GM03348 (cell line): ENCODE results near the gene TMEM190.
A peak's percentile ranks its signal among the peaks of the same experiment; 100 is the strongest.

Source experiments
- DNase-seq: peaks from one replicate; pipeline ENCODE4 v3.0.0; 2012; ENCODE audit warnings: low spot score

Gene TMEM190

DNA sequence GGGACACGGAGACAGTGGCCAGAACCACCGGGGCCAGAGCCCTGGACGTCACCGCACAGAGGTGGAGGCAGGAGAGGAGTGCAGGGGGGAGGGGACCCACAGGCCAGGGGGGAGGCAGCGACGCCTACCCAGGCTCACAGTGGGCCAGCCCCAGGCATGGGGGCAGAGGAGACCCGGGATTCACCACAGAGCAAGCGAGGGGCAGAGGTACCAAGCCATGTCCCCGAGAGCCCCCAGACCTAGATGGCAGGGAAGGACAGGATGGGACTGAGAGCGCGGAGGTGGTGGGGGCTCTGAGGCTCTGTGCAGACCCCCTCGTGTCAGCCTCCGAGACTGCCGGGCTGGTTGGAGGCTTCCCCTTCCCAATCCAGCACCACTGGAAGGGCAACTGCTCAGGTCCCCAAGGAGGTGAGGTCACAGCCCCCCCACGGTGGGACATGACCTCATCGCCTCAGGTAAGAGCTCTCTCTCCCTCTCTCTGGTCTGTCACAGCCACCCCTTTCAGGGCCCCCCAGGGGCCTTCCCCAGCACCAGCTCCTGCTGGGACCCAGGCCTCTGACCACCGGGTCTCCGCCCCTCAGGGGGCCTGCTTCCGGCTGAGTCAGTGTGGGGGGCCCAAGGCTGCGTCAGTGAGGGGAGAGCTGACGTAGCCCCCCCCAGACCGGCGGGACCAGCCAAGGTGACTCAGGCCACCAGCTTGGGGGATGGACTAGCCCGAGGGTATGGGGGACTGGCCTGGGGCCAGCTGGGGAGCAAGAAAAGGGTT is 4.1 kb upstream of the TMEM190 start:
- no peak for DNase-seq

DNA sequence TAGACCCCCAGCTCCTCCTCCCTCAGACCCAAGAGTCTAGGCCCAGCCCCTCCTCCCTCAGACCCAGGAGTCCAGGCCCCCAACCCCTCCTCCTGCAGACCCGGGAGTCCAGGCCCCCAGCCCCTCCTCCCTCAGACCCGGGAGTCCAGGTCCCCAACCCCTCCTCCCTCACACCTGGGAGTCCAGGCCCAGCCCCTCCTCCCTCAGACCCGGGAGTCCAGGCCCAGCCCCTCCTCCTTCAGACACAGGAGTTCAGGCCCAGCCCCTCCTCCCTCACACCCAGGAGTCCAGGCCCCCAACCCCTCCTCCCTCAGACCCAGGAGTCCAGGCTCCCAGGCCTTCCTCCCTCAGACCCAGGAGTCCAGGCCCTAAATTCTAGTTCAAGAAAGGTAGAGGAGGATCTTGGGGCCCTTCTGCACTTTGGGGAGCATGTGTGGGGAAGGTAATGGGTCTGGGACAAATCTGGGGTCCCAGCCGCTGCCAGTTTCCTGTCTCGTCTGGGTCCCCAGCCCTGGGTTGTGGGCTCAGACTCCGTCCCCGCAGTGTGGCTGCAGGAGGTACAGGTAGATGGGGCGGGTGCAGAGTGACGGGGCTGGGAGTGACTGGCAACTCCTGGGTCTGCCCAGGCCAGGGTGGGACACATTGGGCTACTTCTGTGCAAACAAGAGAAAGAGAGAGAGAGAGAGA is 3.2 kb upstream of the TMEM190 start:
- DNase-seq: no peak

DNA sequence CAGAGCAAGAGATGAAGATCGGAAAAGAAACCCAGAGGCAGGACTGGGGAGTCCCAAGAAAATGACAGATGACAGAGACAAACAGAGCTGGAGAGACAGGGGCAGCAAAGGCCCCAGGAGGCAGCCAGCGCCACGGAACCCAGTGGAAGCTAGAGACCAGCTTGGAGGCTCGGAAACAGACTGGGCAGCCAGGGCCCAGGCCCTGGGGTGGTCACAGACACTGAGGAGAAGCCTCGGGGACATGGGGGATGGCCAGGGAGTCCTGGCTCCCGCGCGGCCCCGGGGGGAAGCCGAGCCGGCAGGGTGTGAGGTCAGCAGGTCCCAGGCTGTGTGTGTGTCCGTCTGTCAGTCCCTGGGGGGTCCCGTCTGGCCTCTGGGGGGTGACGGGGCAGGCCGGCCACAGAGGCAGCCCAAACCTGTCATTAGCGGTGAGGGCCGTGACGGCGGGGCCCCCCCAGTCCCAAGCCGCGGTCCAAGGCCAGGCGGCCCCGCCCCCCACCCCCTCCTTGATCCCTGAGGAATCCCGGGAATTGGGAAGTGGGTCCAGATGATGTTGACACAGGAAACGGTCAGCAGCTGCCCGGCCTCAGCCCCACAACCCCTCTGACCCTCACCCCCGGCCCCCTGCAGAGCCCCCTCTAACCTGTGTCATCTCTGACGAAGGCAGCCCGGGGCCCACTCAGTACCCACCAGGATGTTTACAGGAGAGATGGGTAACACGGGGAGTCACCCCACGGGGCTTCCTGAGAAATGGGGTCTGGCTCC is 2.5 kb upstream of the TMEM190 start:
- DNase-seq: peak; percentile 73

GRCh38 chr19:55377356-55378131 is 918 bp downstream of the TMEM190 start:
- DNase-seq: no peak

DNA sequence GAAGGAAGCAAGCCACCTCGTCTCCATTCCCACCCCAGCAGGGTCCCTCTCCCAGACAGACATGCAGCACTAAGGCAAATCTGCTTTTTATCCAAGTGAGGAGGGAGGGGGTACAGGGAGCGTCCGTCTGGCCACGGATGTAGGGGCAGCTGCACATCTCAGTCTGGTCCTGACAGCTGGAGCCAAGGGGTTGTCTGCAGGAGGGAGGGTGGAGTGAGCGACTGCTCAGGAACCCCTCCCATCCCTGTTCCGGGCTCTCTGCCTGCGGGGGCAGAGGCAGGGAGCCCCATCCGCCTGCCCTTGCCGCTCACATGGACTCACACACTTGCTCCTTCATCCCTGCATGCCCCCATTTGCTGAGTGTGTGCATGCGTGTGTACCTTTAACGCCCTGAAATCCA is 2.5 kb downstream of the TMEM190 start:
- no peak for DNase-seq

DNA sequence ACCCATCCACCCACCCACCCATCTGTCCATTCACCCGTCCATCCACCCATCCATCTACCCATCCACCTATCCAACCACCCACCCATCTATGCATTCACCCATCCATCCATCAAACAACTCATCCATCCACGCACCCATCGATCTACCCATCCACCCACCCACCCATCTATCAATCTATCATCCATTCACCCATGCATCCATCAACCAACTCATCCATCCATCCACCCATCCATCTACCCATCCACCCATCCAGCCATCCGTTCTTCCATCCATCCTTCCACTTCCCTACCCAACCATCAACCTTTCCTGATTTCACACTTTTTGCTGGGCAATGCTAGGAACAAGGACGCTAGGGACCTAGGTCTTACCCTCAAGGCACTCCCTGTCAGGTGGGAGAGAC is 5.4 kb downstream of the TMEM190 start:
- DNase-seq: no peak

DNA sequence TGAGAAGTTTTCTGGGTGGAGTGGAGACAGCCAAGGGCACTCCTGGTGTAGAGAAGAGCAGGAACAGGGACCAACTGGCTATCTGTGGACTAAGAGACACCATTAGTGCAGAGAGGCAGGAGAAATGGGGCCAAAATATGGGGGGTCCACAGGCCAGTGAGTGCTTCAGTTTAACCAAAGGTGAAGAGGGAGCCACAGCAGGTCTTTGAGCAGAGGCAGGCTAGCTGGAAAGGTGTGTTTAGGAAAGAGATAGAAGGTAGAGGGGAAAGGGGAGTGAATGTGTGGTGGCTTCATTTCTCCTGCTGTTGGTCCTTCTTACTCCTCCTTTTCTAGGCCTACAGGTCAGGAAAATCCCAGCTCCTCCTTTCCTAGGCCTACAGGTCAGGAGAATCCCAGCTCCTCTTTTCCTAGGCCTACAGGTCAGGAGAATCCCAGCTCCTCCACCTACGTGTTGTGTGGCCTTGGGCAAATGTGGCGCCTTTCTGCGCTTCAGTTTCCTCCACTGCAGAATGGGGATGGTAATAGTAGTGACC is 6.0 kb downstream of the TMEM190 start:
- DNase-seq: no peak

- peak; percentile 84 for DNase-seq
Measured at GRCh38 chr19:55383279-55384130, 6.9 kb downstream of the TMEM190 start.

- no peak for DNase-seq
Measured at GRCh38 chr19:55384131-55384919, 7.7 kb downstream of the TMEM190 start, which contains the start of gene TMEM238. TSS of gene TMEM238 (minus strand) at chr19:55384292. CDS start at chr19:55384259, 33 bp downstream.

GRCh38 chr19:55384920-55385723 is 8.5 kb downstream of the TMEM190 start:
- peak; percentile 95 for DNase-seq

DNA sequence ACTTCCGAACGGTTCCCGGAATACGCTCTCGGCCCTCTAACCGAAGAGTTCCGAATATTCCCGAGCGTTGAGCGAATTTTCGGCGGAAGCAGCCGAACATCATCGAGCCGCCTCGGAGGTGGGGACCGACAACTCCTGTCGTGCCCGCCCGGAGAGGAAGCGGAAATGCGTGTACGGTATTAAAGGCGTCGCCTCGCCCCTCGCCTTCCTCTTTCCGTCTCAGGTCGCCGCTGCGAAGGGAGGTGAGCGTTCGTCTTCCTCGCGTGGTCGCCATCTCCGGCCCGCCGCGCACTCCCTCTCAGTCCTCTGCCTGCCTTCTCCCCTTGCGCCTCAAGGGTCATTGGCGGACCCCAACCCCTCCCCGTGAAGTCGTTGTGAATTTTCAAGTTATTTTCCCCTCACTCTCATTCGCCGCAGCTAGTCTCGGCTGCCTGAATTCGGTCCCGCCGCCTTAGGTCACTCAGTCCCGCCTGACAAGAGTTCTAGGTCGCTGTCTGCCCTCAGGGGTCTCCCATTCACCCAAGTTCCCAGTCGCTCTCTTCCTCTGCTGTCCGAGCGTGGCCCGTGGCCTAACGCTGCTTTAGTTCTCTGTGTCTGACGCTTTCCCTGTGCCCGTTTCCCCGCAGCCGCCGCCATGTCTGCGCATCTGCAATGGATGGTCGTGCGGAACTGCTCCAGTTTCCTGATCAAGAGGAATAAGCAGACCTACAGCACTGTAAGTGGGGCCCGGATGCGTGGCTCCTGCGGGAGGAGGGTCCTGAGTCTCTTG is 9.3 kb downstream of the TMEM190 start, which contains the start of gene RPL28:
Gene RPL28 (plus strand): TSS at position 209 of the 769 bp plus-strand sequence. CDS start 426 bp downstream, at position 635.
- peak; percentile 97 for DNase-seq

- DNase-seq: no peak
Measured at GRCh38 chr19:55386493-55386971, 9.9 kb downstream of the TMEM190 start.

- no peak for DNase-seq
Measured at GRCh38 chr19:55387736-55388497, 11.3 kb downstream of the TMEM190 start.

DNA sequence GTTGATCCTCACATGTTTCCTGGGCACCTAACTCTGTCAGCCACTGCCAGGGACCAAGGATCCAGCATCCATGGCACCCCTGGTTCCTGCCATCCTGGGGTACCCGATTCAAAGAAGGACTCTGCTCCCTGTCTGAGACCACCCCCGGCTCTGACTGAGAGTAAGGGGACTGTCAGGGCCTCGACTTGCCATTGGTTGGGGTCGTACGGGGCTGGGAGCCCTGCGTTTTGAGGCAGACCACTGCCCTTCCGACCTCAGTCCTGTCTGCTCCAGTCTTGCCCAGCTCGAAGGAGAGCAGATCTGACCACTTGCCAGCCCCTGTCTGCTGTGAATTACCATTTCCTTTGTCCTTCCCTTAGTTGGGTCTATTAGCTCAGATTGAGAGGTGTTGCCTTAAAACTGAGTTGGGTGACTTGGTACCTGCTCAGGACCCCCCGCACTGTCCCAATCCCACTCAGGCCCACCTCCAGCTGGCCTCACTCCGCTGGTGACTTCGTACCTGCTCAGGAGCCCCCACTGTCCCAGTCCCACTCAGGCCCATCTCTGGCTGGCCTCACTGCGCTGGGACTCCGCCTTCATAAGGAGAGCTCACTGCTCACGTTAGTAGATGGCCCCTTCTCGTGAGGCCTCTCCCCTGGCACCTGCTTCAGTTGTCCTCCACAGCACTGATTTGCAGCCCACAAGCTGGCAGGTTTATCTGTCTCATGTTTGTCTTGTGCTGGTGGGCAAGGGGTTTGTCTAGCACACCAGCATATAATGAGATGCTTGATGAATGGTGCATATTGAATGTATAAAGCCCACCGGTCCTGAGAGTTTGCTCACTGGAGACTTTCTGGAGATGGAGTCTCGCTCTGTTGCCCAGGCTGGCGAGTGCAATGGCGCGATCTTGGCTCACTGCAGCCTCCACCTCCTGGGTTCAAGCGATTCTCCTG is 13.0 kb downstream of the TMEM190 start:
- DNase-seq: no peak

DNA sequence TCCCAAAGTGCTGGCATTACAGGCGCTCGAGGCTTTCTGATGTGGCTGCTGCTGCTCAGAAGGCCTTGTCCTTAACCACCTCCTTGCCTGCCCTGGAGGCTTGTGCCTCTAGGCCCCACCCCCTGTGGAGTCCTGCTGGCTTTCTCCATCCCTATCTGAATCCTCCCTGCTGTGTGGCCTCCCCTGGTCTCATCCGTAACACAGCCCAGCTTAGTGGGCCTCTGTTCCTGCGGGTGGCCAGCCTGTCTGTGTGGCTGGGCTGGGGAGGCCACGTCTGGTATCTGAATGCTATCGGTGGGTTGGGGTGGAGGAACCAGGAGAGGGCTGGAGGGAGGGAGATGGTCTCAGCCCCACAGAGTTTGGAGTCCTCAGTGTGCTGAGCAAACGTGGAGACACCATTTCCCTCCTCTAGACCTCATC is 13.8 kb downstream of the TMEM190 start:
- DNase-seq: no peak

DNA sequence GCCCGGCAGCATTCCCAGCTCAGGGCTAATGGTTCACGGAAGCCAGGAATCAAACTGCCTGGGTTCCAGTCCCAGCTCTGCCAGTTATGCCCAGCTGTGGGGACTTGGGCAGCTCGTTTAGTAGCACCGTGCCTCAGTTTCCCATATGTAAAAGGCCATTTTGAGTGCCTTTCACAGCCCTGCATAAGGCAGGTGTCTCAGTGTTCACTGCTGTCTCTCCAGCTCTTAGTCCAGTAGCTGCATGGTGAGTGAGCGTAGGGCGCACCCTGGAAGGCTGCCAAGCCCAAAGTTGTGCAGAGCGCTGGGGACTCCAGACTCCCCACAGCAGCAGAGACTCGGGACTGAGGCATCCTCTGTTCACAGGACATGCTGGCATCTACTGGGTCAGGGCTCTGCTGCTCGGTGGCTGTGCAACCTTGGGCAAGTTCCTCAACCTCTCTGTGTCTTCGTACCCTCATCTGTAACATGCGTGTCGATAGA is 14.6 kb downstream of the TMEM190 start:
- no peak for DNase-seq
